EH (cell line): ENCODE results near the gene MLIP.
"Not testable (repeated sequence)": the region's sequence is repeated elsewhere in the genome, so short reads cannot be mapped to it uniquely, and the experiment has no call there.

ENCODE experiments used
- DNase-seq: peaks from one replicate; pipeline ENCODE4 v3.0.0-alpha.2; 2015; ENCODE audit warnings: low read depth

Gene MLIP

GRCh38 chr6:54140811-54141210 is 29.6 kb downstream of the MLIP start:
- DNase-seq, result no peak

- DNase-seq, result no peak
These were observed 31.8 kb downstream of the MLIP start for GRCh38 chr6:54142889-54143519.

GRCh38 chr6:54151861-54152260 is 40.6 kb downstream of the MLIP start:
- DNase-seq, result no peak

GRCh38 chr6:54156650-54157250 is 45.5 kb downstream of the MLIP start:
- no peak for DNase-seq

GRCh38 chr6:54157405-54157804 is 46.2 kb downstream of the MLIP start:
- DNase-seq, result no peak

- peak; percentile 9 for DNase-seq
These were observed 61.8 kb downstream of the MLIP start for GRCh38 chr6:54173089-54173488.

- DNase-seq, result no peak
These were observed 67.9 kb downstream of the MLIP start for GRCh38 chr6:54179152-54179551.

- DNase-seq, result no peak
These were observed 72.4 kb downstream of the MLIP start for GRCh38 chr6:54183616-54184015.

GRCh38 chr6:54185885-54186284 is 74.6 kb downstream of the MLIP start:
- no peak for DNase-seq

- DNase-seq, result no peak
These were observed 77.6 kb downstream of the MLIP start for GRCh38 chr6:54188846-54189245.

GRCh38 chr6:54191461-54191860 is 80.2 kb downstream of the MLIP start:
- peak; percentile 4 for DNase-seq

GRCh38 chr6:54192993-54193392 is 81.8 kb downstream of the MLIP start:
- DNase-seq, result no peak

GRCh38 chr6:54193560-54193959 is 82.3 kb downstream of the MLIP start:
- DNase-seq, result no peak

GRCh38 chr6:54194067-54194466 is 82.8 kb downstream of the MLIP start:
- DNase-seq, result peak; percentile 35

GRCh38 chr6:54195637-54196036 is 84.4 kb downstream of the MLIP start:
- no peak for DNase-seq

- DNase-seq, result no peak
These were observed 85.7 kb downstream of the MLIP start for GRCh38 chr6:54196905-54197304.

- DNase-seq, result no peak
These were observed 86.9 kb downstream of the MLIP start for GRCh38 chr6:54198134-54198533.

GRCh38 chr6:54203474-54204035 is 92.3 kb downstream of the MLIP start:
- not testable (repeated sequence) for DNase-seq

- no peak for DNase-seq
These were observed 93.8 kb downstream of the MLIP start for GRCh38 chr6:54204921-54205591.

- DNase-seq, result no peak
These were observed 95.3 kb downstream of the MLIP start for GRCh38 chr6:54206510-54206909.

- not testable (repeated sequence) for DNase-seq
These were observed 98.7 kb downstream of the MLIP start for GRCh38 chr6:54209983-54210382.

- no peak for DNase-seq
These were observed 103.0 kb downstream of the MLIP start for GRCh38 chr6:54214286-54214685.

- no peak for DNase-seq
These were observed 105.1 kb downstream of the MLIP start for GRCh38 chr6:54216336-54216735.
